GM11168 (cell line): ENCODE data around the gene GIGYF1.
"Not testable (repeated sequence)": the region's sequence is repeated elsewhere in the genome, so short reads cannot be mapped to it uniquely, and the experiment has no call there.

Experiments
- in situ Hi-C: fragments of 300-500 bp; cut with MboI; formaldehyde crosslinking; loops from one replicate; pipeline ENCODE4 v1.12.0; 2022; ENCODE audit warnings: low sequenced_read_pairs; ENCODE audit not compliant: unreplicated experiment

GIGYF1 gene

GRCh38 chr7:100714725-100715124, 20.7 kb upstream of the GIGYF1 start:
- in situ Hi-C loops: loop anchor here (10.0 kb wide), 1 partner anchor 230 kb away; the partner anchor contains the start of gene NYAP1

- in situ Hi-C loops: loop anchor here (10.0 kb wide), 1 partner anchor 227 kb away; the partner anchor contains the start of gene NYAP1
Observed at GRCh38 chr7:100711369-100711768, 17.3 kb upstream of the GIGYF1 start.

- in situ Hi-C loops: loop anchor here (10.0 kb wide), 1 partner anchor 226 kb away; the partner anchor contains the start of gene NYAP1
Observed at GRCh38 chr7:100710452-100710851, 16.4 kb upstream of the GIGYF1 start.

- in situ Hi-C loops: no loop called here
Observed at GRCh38 chr7:100708395-100708794, 14.3 kb upstream of the GIGYF1 start.

- in situ Hi-C loops: no loop called here
Observed at GRCh38 chr7:100706672-100707311, 12.7 kb upstream of the GIGYF1 start.

- in situ Hi-C loops: no loop called here
Observed at GRCh38 chr7:100705753-100706671, 12.0 kb upstream of the GIGYF1 start, which contains the start of gene POP7. TSS of gene POP7 (plus strand) at chr7:100706121. CDS start at chr7:100706831, 710 bp downstream.

- in situ Hi-C loops: no loop called here
Observed at GRCh38 chr7:100705320-100705752, 11.3 kb upstream of the GIGYF1 start.

- in situ Hi-C loops: not testable (repeated sequence)
Observed at GRCh38 chr7:100701089-100701488, 7.0 kb upstream of the GIGYF1 start.

- in situ Hi-C loops: no loop called here
Observed at GRCh38 chr7:100699018-100699417, 5.0 kb upstream of the GIGYF1 start.

- in situ Hi-C loops: no loop called here
Observed at GRCh38 chr7:100696123-100696521, 2.1 kb upstream of the GIGYF1 start.

GRCh38 chr7:100693312-100694097, 545 bp downstream of the GIGYF1 start:
- in situ Hi-C loops: no loop called here

- in situ Hi-C loops: no loop called here
Observed at GRCh38 chr7:100692578-100692961, 1.5 kb downstream of the GIGYF1 start.

GRCh38 chr7:100691676-100692577, 2.1 kb downstream of the GIGYF1 start:
- in situ Hi-C loops: no loop called here

GRCh38 chr7:100689230-100690135, 4.6 kb downstream of the GIGYF1 start:
- in situ Hi-C loops: no loop called here

- in situ Hi-C loops: no loop called here
Observed at GRCh38 chr7:100688326-100688860, 5.7 kb downstream of the GIGYF1 start.

GRCh38 chr7:100687751-100688300, 6.2 kb downstream of the GIGYF1 start:
- in situ Hi-C loops: no loop called here

- in situ Hi-C loops: no loop called here
Observed at GRCh38 chr7:100687261-100687660, 6.8 kb downstream of the GIGYF1 start.

- in situ Hi-C loops: no loop called here
Observed at GRCh38 chr7:100686822-100687211, 7.2 kb downstream of the GIGYF1 start.
